ENCODE data around the gene PHACTR2. TPM values are rescaled to one million over a fixed set of nuclear protein-coding genes. Genes with fewer than 3 reads are reported as not detected.

PHACTR2 gene
- total RNA-seq, 4 donors from 2014 or later, result 50.8 to 102 (median 65.1) TPM

DNA sequence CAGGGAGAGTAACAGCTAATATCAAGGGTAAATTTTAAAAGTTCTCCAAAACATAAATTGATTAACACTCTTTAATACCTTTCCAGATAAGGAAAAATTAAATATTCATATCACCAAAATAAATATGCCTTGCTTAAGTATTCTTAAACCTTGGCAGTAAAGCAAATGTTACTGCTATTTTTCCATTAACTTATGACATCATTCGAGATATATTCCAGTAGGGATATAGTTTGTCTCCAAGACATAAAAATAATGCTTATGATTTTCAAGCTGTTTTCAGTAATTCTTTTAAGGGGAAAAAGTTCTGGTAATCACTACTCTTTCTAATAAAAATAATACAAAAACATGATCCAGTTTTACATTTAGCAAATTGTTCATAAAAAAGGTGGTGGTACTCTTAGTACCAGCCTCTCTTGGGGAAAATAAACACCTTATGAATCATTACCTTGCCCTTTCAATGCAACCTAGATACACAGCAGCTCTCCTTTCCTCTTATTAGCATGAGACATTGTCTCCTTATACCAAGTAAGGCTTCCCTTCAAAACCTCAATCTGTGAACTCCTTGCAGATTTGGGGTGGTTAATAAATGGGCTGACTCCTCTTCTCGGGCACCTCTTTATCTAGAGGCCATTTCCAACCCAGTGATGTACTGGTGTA lies 133.9 kb downstream of the PHACTR2 start:
- DNase-seq (ENCODE audit: low spot score), result no peak
- TF ChIP-seq, protein P1, sequence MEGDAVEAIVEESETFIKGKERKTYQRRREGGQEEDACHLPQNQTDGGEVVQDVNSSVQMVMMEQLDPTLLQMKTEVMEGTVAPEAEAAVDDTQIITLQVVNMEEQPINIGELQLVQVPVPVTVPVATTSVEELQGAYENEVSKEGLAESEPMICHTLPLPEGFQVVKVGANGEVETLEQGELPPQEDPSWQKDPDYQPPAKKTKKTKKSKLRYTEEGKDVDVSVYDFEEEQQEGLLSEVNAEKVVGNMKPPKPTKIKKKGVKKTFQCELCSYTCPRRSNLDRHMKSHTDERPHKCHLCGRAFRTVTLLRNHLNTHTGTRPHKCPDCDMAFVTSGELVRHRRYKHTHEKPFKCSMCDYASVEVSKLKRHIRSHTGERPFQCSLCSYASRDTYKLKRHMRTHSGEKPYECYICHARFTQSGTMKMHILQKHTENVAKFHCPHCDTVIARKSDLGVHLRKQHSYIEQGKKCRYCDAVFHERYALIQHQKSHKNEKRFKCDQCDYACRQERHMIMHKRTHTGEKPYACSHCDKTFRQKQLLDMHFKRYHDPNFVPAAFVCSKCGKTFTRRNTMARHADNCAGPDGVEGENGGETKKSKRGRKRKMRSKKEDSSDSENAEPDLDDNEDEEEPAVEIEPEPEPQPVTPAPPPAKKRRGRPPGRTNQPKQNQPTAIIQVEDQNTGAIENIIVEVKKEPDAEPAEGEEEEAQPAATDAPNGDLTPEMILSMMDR (IDR thresholded peaks at IDR 0.05), result no peak
- ATAC-seq (ENCODE audit: low FRiP score), result no peak

DNA sequence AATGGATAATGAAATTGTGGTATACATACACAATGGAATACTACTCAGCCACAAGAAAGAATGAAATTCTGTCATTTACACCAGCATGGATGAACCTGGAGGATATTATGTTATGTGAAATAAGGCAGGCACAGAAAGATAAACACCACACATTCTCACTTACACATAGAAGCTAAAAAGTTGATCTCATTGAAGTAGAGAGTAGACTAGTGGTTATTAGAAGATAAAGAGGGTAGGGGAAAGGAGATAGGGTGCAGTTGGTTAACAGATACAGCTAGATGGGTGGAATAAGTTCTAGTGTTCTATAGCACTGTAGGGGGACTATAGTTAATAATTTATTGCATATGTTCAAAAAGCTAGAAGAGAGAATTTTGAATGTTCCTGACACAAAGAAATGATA lies 139.9 kb downstream of the PHACTR2 start:
- TF ChIP-seq, protein P1 (IDR thresholded peaks at IDR 0.05), result no peak
- ATAC-seq (ENCODE audit: low FRiP score) (no peak), DNase-seq (ENCODE audit: low spot score) (no peak)

DNA sequence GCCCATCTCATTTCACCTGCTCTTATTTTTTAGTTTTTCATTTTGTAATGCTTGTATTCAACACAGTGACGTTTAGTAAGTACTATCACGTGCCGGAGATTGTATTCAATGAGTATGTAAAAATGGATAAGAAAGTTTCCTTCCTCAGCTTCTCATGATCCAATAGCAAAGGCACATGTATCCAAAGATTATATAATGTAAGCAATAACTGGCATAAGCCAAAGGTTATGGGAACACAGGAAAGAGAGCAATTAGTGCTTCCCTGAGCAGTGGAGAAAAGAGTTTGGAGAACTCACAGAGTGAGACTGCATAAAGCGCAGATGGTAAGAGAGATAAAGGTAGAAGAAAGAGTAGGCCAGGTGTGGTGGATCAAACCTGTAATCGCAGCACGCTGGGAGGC lies 143.6 kb downstream of the PHACTR2 start:
- TF ChIP-seq, protein P1 (IDR thresholded peaks at IDR 0.05), result no peak
- DNase-seq (ENCODE audit: low spot score), result no peak
- no peak for ATAC-seq (ENCODE audit: low FRiP score)

DNA sequence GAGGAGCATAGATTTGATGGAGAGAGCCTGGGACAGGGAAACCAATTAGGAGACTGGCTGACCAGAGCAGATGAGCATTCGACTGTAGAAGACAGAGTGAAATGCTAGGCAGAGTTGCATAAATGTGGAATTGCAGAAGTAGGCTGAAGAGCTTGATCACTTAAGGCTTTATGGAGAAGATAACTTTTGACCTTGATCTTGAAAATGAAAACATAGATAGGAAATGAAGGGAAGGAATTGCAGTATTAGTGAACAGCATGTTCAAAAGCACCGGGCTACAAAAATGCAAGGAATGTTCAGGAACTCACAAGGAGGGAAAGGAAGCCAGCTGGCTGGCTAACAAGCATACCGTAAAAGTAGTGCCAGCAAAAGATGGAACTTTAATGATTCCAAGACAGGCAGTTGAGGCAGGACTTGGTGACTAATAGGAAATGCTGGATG lies 144.8 kb downstream of the PHACTR2 start:
- DNase-seq (ENCODE audit: low spot score), result no peak
- peak; percentile 62 for ATAC-seq (ENCODE audit: low FRiP score)
- TF ChIP-seq, protein P1 (IDR thresholded peaks at IDR 0.05), result no peak

DNA sequence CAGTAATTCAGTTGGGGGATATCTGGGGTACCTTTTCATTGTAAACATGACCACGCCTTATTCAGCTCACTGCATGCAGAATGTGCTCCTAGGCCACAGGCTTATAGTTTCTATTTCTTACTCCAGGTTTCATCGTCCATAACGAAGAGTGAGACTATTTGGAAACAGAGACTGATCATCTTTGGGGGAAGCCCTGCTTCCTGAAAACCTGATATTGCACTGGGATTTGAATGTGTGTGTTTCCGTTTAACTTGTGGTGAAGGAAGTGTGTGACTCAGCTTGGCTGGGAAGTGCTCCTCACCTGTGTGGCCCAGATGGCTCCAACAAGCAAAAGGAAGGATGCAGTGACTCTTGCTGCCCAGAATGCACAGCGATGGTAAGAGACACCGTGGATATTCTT lies 145.8 kb downstream of the PHACTR2 start:
- DNase-seq (ENCODE audit: low spot score), result no peak
- TF ChIP-seq, protein P1 (IDR thresholded peaks at IDR 0.05), result no peak
- no peak for ATAC-seq (ENCODE audit: low FRiP score)

DNA sequence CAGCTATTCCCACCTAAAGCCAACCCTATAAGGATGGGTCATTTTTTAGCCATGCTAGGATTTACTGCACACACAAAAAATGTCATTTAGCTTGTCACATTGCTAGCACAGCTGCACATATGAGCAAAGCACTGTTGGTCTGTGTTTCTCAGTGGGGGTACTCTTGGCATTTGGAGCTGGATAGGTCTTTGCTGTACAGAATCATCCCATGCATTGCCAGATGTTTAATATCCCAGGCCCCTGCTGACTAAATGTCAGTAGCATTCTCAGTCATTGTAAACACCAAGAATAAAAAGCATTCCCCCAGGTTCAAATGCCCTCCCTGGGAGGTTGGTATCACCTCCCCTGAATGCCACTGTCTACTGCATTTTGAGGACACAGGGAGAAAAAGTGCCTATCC lies 150.8 kb downstream of the PHACTR2 start:
- no peak for ATAC-seq (ENCODE audit: low FRiP score)
- TF ChIP-seq, protein P1 (IDR thresholded peaks at IDR 0.05), result no peak
- DNase-seq (ENCODE audit: low spot score), result no peak

DNA sequence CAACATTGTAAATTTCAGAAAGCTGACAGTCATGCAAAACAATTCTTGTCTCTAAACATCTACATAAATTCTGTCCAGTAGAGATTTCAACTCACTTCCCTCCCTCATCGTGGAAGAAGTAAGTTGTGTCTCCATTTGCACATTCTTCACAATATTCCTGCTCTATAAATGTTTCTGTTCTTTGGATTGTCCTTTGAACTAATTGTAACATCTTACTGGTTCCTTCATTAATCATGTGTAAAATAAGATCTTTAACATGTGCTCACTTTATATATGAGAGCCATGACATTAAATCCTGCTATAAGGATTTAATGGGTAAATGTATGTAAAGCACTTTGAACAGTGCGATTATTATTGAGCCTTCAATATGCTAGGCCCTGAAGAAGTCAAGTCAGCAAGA lies 158.4 kb downstream of the PHACTR2 start:
- TF ChIP-seq, protein P1 (IDR thresholded peaks at IDR 0.05), result no peak
- no peak for ATAC-seq (ENCODE audit: low FRiP score)
- DNase-seq (ENCODE audit: low spot score), result no peak
